Erythroblast (primary cell): ENCODE measurements around the gene TAF3.

ENCODE experiments used
- GATA1 ChIP-seq: IDR thresholded peaks from 2 replicates; pipeline ENCODE4 v1.6.1; 2011; ENCODE audit warnings: low read depth, mild to moderate bottlenecking, control low read depth, low read length, moderate library complexity
- POLR2A ChIP-seq: IDR thresholded peaks from 2 replicates; pipeline ENCODE4 v1.6.1; 2011; ENCODE audit warnings: mild to moderate bottlenecking, low read length

GRCh38 chr10:7944537-7944936 lies 126.2 kb downstream of the TAF3 start:
- TF ChIP-seq POLR2A (no peak), GATA1 (no peak)
